ENCODE results near the gene VAT1L. TPM values are rescaled to one million over a fixed set of nuclear protein-coding genes. Genes with fewer than 3 reads are reported as not detected.
"Not testable (repeated sequence)": the region's sequence is repeated elsewhere in the genome, so short reads cannot be mapped to it uniquely, and the experiment has no call there.

The VAT1L gene
- total RNA-seq, 1 experiment from 2014 or later, result not detected

GRCh38 chr16:77912617-77913016 lies 124.3 kb downstream of the VAT1L start:
- DNase-seq (ENCODE audit: low spot score), result no peak

- DNase-seq (ENCODE audit: low spot score), result no peak
These were observed 125.4 kb downstream of the VAT1L start for GRCh38 chr16:77913738-77914253.

- no peak for DNase-seq (ENCODE audit: low spot score)
These were observed 127.7 kb downstream of the VAT1L start for GRCh38 chr16:77916111-77916510.

- no peak for DNase-seq (ENCODE audit: low spot score)
These were observed 129.6 kb downstream of the VAT1L start for GRCh38 chr16:77917971-77918370.

- DNase-seq (ENCODE audit: low spot score), result no peak
These were observed 130.7 kb downstream of the VAT1L start for GRCh38 chr16:77918809-77919707.

GRCh38 chr16:77919761-77920415 lies 131.5 kb downstream of the VAT1L start:
- DNase-seq (ENCODE audit: low spot score), result no peak

- no peak for DNase-seq (ENCODE audit: low spot score)
These were observed 132.6 kb downstream of the VAT1L start for GRCh38 chr16:77920984-77921383.

- no peak for DNase-seq (ENCODE audit: low spot score)
These were observed 133.9 kb downstream of the VAT1L start for GRCh38 chr16:77922228-77922754.

- DNase-seq (ENCODE audit: low spot score), result no peak
These were observed 137.2 kb downstream of the VAT1L start for GRCh38 chr16:77925531-77925930.

GRCh38 chr16:77928096-77928495 lies 139.7 kb downstream of the VAT1L start:
- no peak for DNase-seq (ENCODE audit: low spot score)

GRCh38 chr16:77929004-77929403 lies 140.6 kb downstream of the VAT1L start:
- no peak for DNase-seq (ENCODE audit: low spot score)

GRCh38 chr16:77931058-77931457 lies 142.7 kb downstream of the VAT1L start:
- no peak for DNase-seq (ENCODE audit: low spot score)

- no peak for DNase-seq (ENCODE audit: low spot score)
These were observed 149.2 kb downstream of the VAT1L start for GRCh38 chr16:77937473-77938149.

GRCh38 chr16:77938913-77939312 lies 150.5 kb downstream of the VAT1L start:
- DNase-seq (ENCODE audit: low spot score), result no peak

- DNase-seq (ENCODE audit: low spot score), result no peak
These were observed 151.6 kb downstream of the VAT1L start for GRCh38 chr16:77939968-77940367.

GRCh38 chr16:77943801-77944200 lies 155.4 kb downstream of the VAT1L start:
- DNase-seq (ENCODE audit: low spot score), result no peak

- DNase-seq (ENCODE audit: low spot score), result no peak
These were observed 156.3 kb downstream of the VAT1L start for GRCh38 chr16:77944631-77945030.

- no peak for DNase-seq (ENCODE audit: low spot score)
These were observed 156.8 kb downstream of the VAT1L start for GRCh38 chr16:77945126-77945525.

GRCh38 chr16:77946823-77947222 lies 158.5 kb downstream of the VAT1L start:
- DNase-seq (ENCODE audit: low spot score), result no peak

- not testable (repeated sequence) for DNase-seq (ENCODE audit: low spot score)
These were observed 159.2 kb downstream of the VAT1L start for GRCh38 chr16:77947590-77947989.

GRCh38 chr16:77948835-77949234 lies 160.5 kb downstream of the VAT1L start:
- DNase-seq (ENCODE audit: low spot score), result no peak

- DNase-seq (ENCODE audit: low spot score), result no peak
These were observed 161.1 kb downstream of the VAT1L start for GRCh38 chr16:77949445-77949844.
